ENCODE measurements around the gene CYP27C1. TPM values are rescaled to one million over a fixed set of nuclear protein-coding genes. Genes with fewer than 3 reads are reported as not detected.

CYP27C1 gene
- total and polyA plus RNA-seq, 2 experiments from 2014 or later = 1.8 to 2.9 TPM

DNA sequence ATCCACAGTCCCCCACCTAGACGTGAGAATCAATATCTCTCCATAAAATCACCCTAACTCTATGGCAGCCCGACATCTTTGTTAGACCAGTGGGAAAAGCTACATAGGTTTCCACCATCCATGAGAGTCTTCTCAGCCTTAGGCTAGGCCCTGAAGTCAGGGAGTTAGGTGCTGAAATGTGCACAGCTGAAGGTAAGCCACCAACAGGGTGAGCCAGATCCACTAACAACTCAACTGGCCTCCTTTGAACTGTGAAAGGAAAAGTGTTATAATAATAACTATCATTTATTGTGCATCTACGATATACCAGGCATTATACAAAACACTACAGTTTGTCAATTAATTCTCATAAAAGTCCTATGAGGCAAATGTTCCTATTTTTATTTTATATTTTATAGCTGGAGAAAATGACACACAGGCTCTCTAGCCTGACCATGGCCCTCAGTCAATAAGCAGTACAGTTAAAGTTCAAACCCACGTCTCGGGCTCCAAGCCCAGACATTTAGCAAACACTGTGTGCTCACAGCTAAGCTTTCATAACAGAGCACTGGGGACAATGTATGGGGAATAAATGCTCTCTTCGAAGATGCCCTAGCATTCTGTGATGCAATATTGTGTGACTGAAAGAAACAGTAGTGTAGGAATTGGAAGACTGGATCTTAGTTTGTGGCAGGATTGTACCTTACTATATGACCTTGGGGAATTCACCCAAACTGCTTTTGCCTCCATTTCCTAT lies 11.2 kb upstream of the CYP27C1 start:
- no peaks in the 10 kb centered on the region for H3K27me3 Mint-ChIP-seq (ENCODE audit: insufficient read depth, low read depth, poor library complexity)
- H3F3A ChIP-seq (replicated peaks; ENCODE audit: low read depth) = no peaks in the 10 kb centered on the region
- H3K4me1 Mint-ChIP-seq = peaks cover 5% of the 10 kb centered on the region; the same call in 1 of the 3 replicates
- H3K27ac ChIP-seq (ENCODE audit: low read depth) = no peak overlapping the region
- H3K36me3 Mint-ChIP-seq (ENCODE audit: low read depth) = no peaks in the 10 kb centered on the region
- no peak overlapping the region for H3K4me2 ChIP-seq
- H3K27ac Mint-ChIP-seq = no peak overlapping the region
- TF ChIP-seq, protein P1, sequence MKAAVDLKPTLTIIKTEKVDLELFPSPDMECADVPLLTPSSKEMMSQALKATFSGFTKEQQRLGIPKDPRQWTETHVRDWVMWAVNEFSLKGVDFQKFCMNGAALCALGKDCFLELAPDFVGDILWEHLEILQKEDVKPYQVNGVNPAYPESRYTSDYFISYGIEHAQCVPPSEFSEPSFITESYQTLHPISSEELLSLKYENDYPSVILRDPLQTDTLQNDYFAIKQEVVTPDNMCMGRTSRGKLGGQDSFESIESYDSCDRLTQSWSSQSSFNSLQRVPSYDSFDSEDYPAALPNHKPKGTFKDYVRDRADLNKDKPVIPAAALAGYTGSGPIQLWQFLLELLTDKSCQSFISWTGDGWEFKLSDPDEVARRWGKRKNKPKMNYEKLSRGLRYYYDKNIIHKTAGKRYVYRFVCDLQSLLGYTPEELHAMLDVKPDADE (IDR thresholded peaks at IDR 0.05) = no peak
- TF ChIP-seq POLR2AphosphoS5 (IDR thresholded peaks at IDR 0.05; ENCODE audit: low read depth) (no peak), ZNF114 (CRISPR knock-in tag; IDR thresholded peaks at IDR 0.05) (no peak), NANOG (IDR thresholded peaks at IDR 0.05; ENCODE audit: borderline replicate concordance) (no peak), EZH2phosphoT487 (IDR thresholded peaks at IDR 0.05; ENCODE audit: unreplicated experiment) (no peak), CREB1 (CRISPR knock-in tag; IDR thresholded peaks at IDR 0.05; ENCODE audit: low read depth) (no peak), STAT1 (IDR thresholded peaks at IDR 0.05; ENCODE audit: unreplicated experiment) (no peak), JUNB (IDR thresholded peaks at IDR 0.05; ENCODE audit: unreplicated experiment) (no peak)
- H3K4me3 Mint-ChIP-seq = no peak overlapping the region
- no peaks in the 10 kb centered on the region; the same call in 2 of the 3 replicates for H3K9me3 Mint-ChIP-seq
- DNase-seq (ENCODE audit: low spot score) (no peak), ATAC-seq (no peak)
- no peaks in the 10 kb centered on the region for H3K27me3 ChIP-seq (ENCODE audit: insufficient read depth)
- no peak overlapping the region for H3K4me3 ChIP-seq
- no peaks in the 10 kb centered on the region for H3K9me2 ChIP-seq (ENCODE audit: insufficient read depth)
- H3K4me1 ChIP-seq (ENCODE audit: insufficient read depth) = no peaks in the 10 kb centered on the region
- no peaks in the 10 kb centered on the region for H3K36me3 ChIP-seq (ENCODE audit: insufficient read depth)
- no peaks in the 10 kb centered on the region for H3K79me2 ChIP-seq (replicated peaks; ENCODE audit: insufficient read depth)
- no peak overlapping the region for H2AFZ ChIP-seq
- H4K20me1 ChIP-seq (replicated peaks; ENCODE audit: insufficient read depth) = no peaks in the 10 kb centered on the region

DNA sequence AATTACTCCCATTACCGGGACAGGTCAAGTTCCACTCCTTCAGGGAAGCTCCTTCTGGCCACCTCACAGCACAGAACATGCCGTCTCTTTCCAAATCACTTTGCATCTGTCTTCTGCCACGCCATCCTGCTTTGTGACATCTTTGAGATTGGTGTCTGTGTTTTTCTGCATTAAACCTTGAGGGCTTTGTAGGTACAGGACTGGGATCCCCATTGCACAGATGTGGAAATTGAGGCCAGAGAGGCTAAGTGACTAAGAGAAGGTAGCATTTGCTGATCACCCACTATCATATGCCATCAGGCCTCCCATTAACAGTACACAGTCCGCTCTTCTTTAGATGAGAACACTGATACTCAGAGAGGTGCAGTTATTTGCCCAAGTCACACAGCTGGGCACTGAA lies 9.5 kb upstream of the CYP27C1 start:
- Mint-ChIP-seq H3K4me3 (no peak overlapping the region), H3K27me3 (ENCODE audit: insufficient read depth, low read depth, poor library complexity) (no peaks in the 10 kb centered on the region), H3K4me1 (peaks cover 14% of the 10 kb centered on the region), H3K36me3 (ENCODE audit: low read depth) (no peaks in the 10 kb centered on the region), H3K27ac (no peak overlapping the region), H3K9me3 (no peaks in the 10 kb centered on the region; the same call in 2 of the 3 replicates)
- H3F3A ChIP-seq (replicated peaks; ENCODE audit: low read depth) = no peaks in the 10 kb centered on the region
- H3K79me2 ChIP-seq (replicated peaks; ENCODE audit: insufficient read depth) = no peaks in the 10 kb centered on the region
- no peaks in the 10 kb centered on the region for H3K36me3 ChIP-seq (ENCODE audit: insufficient read depth)
- ATAC-seq (no peak), DNase-seq (ENCODE audit: low spot score) (no peak)
- no peaks in the 10 kb centered on the region for H3K27me3 ChIP-seq (ENCODE audit: insufficient read depth)
- no peak overlapping the region for H3K4me3 ChIP-seq
- no peak overlapping the region for H3K4me2 ChIP-seq
- no peak overlapping the region for H3K27ac ChIP-seq (ENCODE audit: low read depth)
- H3K9me2 ChIP-seq (ENCODE audit: insufficient read depth) = no peaks in the 10 kb centered on the region
- TF ChIP-seq, protein P2, sequence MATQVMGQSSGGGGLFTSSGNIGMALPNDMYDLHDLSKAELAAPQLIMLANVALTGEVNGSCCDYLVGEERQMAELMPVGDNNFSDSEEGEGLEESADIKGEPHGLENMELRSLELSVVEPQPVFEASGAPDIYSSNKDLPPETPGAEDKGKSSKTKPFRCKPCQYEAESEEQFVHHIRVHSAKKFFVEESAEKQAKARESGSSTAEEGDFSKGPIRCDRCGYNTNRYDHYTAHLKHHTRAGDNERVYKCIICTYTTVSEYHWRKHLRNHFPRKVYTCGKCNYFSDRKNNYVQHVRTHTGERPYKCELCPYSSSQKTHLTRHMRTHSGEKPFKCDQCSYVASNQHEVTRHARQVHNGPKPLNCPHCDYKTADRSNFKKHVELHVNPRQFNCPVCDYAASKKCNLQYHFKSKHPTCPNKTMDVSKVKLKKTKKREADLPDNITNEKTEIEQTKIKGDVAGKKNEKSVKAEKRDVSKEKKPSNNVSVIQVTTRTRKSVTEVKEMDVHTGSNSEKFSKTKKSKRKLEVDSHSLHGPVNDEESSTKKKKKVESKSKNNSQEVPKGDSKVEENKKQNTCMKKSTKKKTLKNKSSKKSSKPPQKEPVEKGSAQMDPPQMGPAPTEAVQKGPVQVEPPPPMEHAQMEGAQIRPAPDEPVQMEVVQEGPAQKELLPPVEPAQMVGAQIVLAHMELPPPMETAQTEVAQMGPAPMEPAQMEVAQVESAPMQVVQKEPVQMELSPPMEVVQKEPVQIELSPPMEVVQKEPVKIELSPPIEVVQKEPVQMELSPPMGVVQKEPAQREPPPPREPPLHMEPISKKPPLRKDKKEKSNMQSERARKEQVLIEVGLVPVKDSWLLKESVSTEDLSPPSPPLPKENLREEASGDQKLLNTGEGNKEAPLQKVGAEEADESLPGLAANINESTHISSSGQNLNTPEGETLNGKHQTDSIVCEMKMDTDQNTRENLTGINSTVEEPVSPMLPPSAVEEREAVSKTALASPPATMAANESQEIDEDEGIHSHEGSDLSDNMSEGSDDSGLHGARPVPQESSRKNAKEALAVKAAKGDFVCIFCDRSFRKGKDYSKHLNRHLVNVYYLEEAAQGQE (IDR thresholded peaks at IDR 0.05; ENCODE audit: unreplicated experiment) = no peak
- TF ChIP-seq ZNF114 (CRISPR knock-in tag; IDR thresholded peaks at IDR 0.05) = no peak
- TF ChIP-seq JUNB (IDR thresholded peaks at IDR 0.05; ENCODE audit: unreplicated experiment) = no peak
- TF ChIP-seq, protein P3, sequence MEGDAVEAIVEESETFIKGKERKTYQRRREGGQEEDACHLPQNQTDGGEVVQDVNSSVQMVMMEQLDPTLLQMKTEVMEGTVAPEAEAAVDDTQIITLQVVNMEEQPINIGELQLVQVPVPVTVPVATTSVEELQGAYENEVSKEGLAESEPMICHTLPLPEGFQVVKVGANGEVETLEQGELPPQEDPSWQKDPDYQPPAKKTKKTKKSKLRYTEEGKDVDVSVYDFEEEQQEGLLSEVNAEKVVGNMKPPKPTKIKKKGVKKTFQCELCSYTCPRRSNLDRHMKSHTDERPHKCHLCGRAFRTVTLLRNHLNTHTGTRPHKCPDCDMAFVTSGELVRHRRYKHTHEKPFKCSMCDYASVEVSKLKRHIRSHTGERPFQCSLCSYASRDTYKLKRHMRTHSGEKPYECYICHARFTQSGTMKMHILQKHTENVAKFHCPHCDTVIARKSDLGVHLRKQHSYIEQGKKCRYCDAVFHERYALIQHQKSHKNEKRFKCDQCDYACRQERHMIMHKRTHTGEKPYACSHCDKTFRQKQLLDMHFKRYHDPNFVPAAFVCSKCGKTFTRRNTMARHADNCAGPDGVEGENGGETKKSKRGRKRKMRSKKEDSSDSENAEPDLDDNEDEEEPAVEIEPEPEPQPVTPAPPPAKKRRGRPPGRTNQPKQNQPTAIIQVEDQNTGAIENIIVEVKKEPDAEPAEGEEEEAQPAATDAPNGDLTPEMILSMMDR (conservative IDR thresholded peaks at IDR 0.05; ENCODE audit: low read depth in 2 of 2) = no peak
- no peak for TF ChIP-seq EZH2phosphoT487 (IDR thresholded peaks at IDR 0.05; ENCODE audit: unreplicated experiment)
- TF ChIP-seq POLR2AphosphoS5 (IDR thresholded peaks at IDR 0.05; ENCODE audit: low read depth) = no peak
- no peak for TF ChIP-seq STAT1 (IDR thresholded peaks at IDR 0.05; ENCODE audit: unreplicated experiment)
- no peaks in the 10 kb centered on the region for H4K20me1 ChIP-seq (replicated peaks; ENCODE audit: insufficient read depth)
- no peak overlapping the region for H2AFZ ChIP-seq
- H3K4me1 ChIP-seq (ENCODE audit: insufficient read depth) = no peaks in the 10 kb centered on the region

All from GM23338 (cell line).